HUES6 (cell line): ENCODE measurements around the gene TEX19.

ENCODE experiments used
- H3K27ac ChIP-seq: 2 replicates; pipeline ENCODE4 v1.7.0; 2013; ENCODE audit warnings: low read depth, mild to moderate bottlenecking, low read length, inconsistent platforms
- H3K27me3 ChIP-seq: 2 replicates; pipeline ENCODE4 v1.6.1; 2013; ENCODE audit warnings: low read length; ENCODE audit not compliant: control insufficient read depth, insufficient read depth
- H3K36me3 ChIP-seq: 2 replicates; pipeline ENCODE4 v1.6.1; 2013; ENCODE audit warnings: low read length; ENCODE audit not compliant: control insufficient read depth, insufficient read depth
- H3K4me1 ChIP-seq: 2 replicates; pipeline ENCODE4 v1.6.1; 2013; ENCODE audit warnings: low read length; ENCODE audit not compliant: control insufficient read depth, insufficient read depth
- H3K4me3 ChIP-seq: 2 replicates; pipeline ENCODE4 v1.5.1; 2013; ENCODE audit warnings: low read depth, low read length
- H3K9ac ChIP-seq: one replicate; pipeline ENCODE4 v1.6.1; 2013; ENCODE audit warnings: mild to moderate bottlenecking, low read length
- H3K9me3 ChIP-seq: 2 replicates; pipeline ENCODE4 v1.6.1; 2013; ENCODE audit warnings: low read depth, low read length; ENCODE audit not compliant: control insufficient read depth, insufficient read depth

Gene TEX19

GRCh38 chr17:82330322-82331239, 28.5 kb upstream of the TEX19 start:
- Histone ChIP-seq H3K27me3 (peaks cover 88% of the 10 kb centered on the region), H3K9me3 (no peaks in the 10 kb centered on the region), H3K9ac (no peak overlapping the region), H3K4me3 (no peak overlapping the region), H3K27ac (no peak overlapping the region), H3K36me3 (no peaks in the 10 kb centered on the region), H3K4me1 (peaks cover 29% of the 10 kb centered on the region)

- no peaks in the 10 kb centered on the region for H3K36me3 ChIP-seq
- H3K9me3 ChIP-seq = no peaks in the 10 kb centered on the region
- H3K4me3 ChIP-seq = no peak overlapping the region
- peaks cover 92% of the 10 kb centered on the region for H3K27me3 ChIP-seq
- no peak overlapping the region for H3K27ac ChIP-seq
- H3K4me1 ChIP-seq = peaks cover 29% of the 10 kb centered on the region
- no peak overlapping the region for H3K9ac ChIP-seq
Measured at GRCh38 chr17:82331345-82331939, 27.6 kb upstream of the TEX19 start.

GRCh38 chr17:82332669-82333278, 26.3 kb upstream of the TEX19 start:
- Histone ChIP-seq H3K27ac (no peak overlapping the region), H3K9ac (peak overlapping the region; percentile 1), H3K4me3 (peak overlapping the region; percentile 28), H3K4me1 (peaks cover 18% of the 10 kb centered on the region), H3K9me3 (no peaks in the 10 kb centered on the region), H3K36me3 (no peaks in the 10 kb centered on the region), H3K27me3 (peaks cover 82% of the 10 kb centered on the region)

- H3K27ac ChIP-seq = no peak within 1 kb of the TSS
- peaks cover 11% of the 10 kb centered on the region for H3K4me1 ChIP-seq
- peak within 1 kb of the TSS; percentile 1 for H3K9ac ChIP-seq
- no peaks in the 10 kb centered on the region for H3K36me3 ChIP-seq
- no peaks in the 10 kb centered on the region for H3K9me3 ChIP-seq
- peaks cover 75% of the 10 kb centered on the region for H3K27me3 ChIP-seq
- H3K4me3 ChIP-seq = peak within 1 kb of the TSS; percentile 28
Measured at GRCh38 chr17:82333279-82334171, 25.5 kb upstream of the TEX19 start, which contains the start of gene SECTM1. SECTM1 (minus strand) TSS chr17:82333766; CDS start chr17:82327240, 6,526 bp downstream.

- Histone ChIP-seq H3K4me3 (no peak overlapping the region), H3K4me1 (peaks cover 14% of the 10 kb centered on the region), H3K36me3 (no peaks in the 10 kb centered on the region), H3K27ac (no peak overlapping the region), H3K27me3 (peaks cover 71% of the 10 kb centered on the region), H3K9me3 (no peaks in the 10 kb centered on the region), H3K9ac (no peak overlapping the region)
Measured at GRCh38 chr17:82334204-82334621, 24.8 kb upstream of the TEX19 start.

GRCh38 chr17:82334622-82335394, 24.2 kb upstream of the TEX19 start:
- H3K4me1 ChIP-seq = peaks cover 19% of the 10 kb centered on the region
- H3K27ac ChIP-seq = no peak overlapping the region
- H3K9me3 ChIP-seq = no peaks in the 10 kb centered on the region
- H3K9ac ChIP-seq = no peak overlapping the region
- no peak overlapping the region for H3K4me3 ChIP-seq
- peaks cover 69% of the 10 kb centered on the region for H3K27me3 ChIP-seq
- H3K36me3 ChIP-seq = no peaks in the 10 kb centered on the region

- Histone ChIP-seq H3K4me3 (peak overlapping the region; percentile 25; the same call in 1 of the 2 replicates), H3K36me3 (no peaks in the 10 kb centered on the region), H3K9me3 (0 out of 2 replicates have a peak, but pooled peaks cover 3% of the 10 kb centered on the region), H3K27ac (no peak overlapping the region), H3K4me1 (peaks cover 11% of the 10 kb centered on the region), H3K9ac (no peak overlapping the region), H3K27me3 (peaks cover 27% of the 10 kb centered on the region)
Measured at GRCh38 chr17:82338858-82339633, 20.0 kb upstream of the TEX19 start.

GRCh38 chr17:82339634-82340580, 19.1 kb upstream of the TEX19 start:
- Histone ChIP-seq H3K9ac (no peak overlapping the region), H3K4me1 (peaks cover 11% of the 10 kb centered on the region), H3K9me3 (0 out of 2 replicates have a peak, but pooled peaks cover 3% of the 10 kb centered on the region), H3K27ac (no peak overlapping the region), H3K4me3 (peak overlapping the region; percentile 25; the same call in 1 of the 2 replicates), H3K27me3 (peaks cover 18% of the 10 kb centered on the region), H3K36me3 (no peaks in the 10 kb centered on the region)
